ENCODE data around the gene KSR1.

DNA sequence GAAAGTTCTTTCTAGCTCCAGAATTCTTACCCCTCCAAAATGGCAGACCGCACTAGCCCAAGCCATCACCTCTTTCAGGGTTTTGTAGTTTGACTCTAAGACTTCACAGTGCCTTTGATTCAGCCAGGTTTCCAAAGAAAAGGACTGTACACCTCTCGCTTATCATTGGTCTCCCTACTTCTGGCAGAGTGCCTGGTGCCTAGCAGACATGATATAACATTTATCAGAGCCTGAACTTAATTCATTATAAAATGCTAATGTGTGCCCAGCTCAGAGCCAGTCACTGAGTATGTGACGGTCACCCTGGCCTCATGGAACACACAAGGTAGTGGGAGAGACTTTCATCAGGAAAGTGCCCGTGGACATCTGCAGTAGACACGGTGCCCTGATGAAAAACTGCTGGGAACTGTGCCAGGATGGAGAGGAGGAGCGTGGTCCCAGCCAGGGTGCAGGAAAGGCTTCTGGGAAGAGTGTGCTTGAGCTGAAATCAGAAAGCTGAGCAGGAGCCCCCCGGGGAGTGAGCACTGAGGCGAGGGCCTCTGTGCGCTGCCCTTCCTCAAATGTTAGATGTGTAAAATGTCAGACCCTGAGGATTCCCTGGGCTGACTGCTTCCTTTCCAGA is 140.4 kb downstream of the KSR1 start:
- TF ChIP-seq, protein P1, sequence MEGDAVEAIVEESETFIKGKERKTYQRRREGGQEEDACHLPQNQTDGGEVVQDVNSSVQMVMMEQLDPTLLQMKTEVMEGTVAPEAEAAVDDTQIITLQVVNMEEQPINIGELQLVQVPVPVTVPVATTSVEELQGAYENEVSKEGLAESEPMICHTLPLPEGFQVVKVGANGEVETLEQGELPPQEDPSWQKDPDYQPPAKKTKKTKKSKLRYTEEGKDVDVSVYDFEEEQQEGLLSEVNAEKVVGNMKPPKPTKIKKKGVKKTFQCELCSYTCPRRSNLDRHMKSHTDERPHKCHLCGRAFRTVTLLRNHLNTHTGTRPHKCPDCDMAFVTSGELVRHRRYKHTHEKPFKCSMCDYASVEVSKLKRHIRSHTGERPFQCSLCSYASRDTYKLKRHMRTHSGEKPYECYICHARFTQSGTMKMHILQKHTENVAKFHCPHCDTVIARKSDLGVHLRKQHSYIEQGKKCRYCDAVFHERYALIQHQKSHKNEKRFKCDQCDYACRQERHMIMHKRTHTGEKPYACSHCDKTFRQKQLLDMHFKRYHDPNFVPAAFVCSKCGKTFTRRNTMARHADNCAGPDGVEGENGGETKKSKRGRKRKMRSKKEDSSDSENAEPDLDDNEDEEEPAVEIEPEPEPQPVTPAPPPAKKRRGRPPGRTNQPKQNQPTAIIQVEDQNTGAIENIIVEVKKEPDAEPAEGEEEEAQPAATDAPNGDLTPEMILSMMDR (IDR thresholded peaks at IDR 0.05), result no peak
- TF ChIP-seq POLR2A (IDR thresholded peaks at IDR 0.05), result no peak
- TF ChIP-seq POLR2AphosphoS5 (IDR thresholded peaks at IDR 0.05; ENCODE audit: insufficient read depth in 1 of 2, low read depth in 1 of 2), result no peak

Data from vagina (tissue), 2 donors.